ENCODE data around the gene SH2D7.

The SH2D7 gene

DNA sequence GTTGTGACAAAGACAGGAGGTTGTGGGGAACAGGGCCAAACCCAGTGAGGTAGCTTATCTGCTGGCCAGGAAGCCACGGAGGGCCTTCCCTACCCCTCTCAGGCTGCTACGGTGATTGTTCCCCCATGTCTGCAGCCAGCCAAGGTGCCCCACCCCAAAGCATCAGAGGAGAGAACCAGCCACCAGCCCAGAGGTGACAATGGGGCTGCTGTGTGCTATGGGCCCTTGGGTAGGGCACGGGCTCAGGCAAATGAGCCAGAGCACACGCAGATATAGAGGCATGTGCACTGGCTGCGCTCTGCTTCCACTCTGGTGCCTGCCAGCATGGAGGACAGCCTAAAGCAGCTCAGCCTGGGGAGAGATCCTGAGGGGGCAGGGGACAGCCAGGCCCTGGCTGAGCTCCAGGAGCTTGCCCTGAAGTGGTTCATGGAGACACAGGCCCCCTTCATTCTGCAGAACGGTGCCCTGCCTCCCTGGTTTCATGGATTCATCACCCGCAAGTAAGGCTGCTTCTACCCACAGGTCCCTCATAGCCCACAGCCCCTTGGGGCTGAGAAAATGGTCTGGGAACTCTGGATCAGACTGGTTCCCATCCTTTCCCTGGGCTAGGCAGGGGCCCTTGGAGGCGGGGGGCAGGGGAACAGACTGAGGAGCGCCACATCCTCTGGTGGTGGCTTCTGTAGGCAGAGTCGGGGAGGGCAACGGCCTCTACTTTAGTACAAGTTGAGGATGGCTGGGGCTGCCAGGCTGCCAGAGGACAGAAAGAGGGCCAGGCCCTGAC is at the start of gene SH2D7:
Gene SH2D7 (plus strand): TSS at position 301 of the 781 bp plus-strand sequence. CDS start 24 bp downstream, at position 325.
- no peak for DNase-seq (ENCODE audit: low read depth)

- no peak for DNase-seq (ENCODE audit: low read depth)
These were observed 47.8 kb upstream of the SH2D7 start for GRCh38 chr15:78044407-78045155.

DNA sequence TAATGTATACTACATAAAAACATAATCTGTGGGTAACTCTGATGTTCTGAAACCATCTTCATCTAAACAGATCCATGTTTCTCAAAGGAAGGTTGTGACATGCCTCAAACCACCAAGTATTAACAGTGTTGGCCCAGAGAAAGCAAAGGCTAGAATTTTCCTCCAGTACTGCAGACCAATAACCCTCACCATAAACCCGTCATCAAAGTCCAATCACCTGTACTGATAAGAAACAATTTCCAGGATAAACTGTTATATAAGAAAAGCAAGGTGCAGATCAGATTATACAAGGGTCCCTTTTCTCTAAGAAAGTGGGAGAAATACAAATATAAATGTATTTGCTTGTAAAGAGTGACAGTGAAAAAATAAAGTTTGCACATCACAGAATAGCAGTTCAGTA is 47.2 kb upstream of the SH2D7 start:
- DNase-seq (ENCODE audit: low read depth): no peak

DNA sequence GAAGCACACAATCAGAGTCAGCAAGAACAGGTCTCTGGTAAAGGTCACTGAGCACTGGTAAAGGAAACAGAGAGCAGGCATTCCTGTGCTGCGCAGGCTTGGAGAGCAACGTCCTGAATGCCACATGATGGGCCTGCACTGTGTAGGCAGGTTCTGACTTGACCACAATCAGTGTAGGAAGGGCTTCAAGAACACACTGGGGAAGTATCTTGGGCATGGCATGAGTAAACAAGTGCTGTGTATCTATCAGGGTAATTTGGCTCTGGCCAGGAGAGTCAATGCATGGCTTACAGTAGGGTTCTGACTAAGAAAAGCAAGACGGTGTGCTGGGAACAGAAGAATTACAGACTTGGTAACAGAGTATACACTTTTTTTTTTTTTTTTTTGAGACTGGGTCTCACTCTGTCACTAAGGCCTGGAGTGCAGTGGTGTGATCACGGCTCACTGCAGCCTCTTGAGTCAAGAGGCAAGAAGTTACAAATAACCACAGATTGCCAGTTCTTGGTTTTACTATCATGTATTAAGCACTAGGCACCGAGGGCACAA is 45.5 kb upstream of the SH2D7 start:
- DNase-seq (ENCODE audit: low read depth): no peak

GRCh38 chr15:78047761-78048627 is 44.4 kb upstream of the SH2D7 start:
- no peak for DNase-seq (ENCODE audit: low read depth)

GRCh38 chr15:78048628-78048920 is 43.8 kb upstream of the SH2D7 start:
- no peak for DNase-seq (ENCODE audit: low read depth)

- no peak for DNase-seq (ENCODE audit: low read depth)
These were observed 42.5 kb upstream of the SH2D7 start for GRCh38 chr15:78049691-78050440.

GRCh38 chr15:78050441-78050809 is 41.9 kb upstream of the SH2D7 start:
- no peak for DNase-seq (ENCODE audit: low read depth)

DNA sequence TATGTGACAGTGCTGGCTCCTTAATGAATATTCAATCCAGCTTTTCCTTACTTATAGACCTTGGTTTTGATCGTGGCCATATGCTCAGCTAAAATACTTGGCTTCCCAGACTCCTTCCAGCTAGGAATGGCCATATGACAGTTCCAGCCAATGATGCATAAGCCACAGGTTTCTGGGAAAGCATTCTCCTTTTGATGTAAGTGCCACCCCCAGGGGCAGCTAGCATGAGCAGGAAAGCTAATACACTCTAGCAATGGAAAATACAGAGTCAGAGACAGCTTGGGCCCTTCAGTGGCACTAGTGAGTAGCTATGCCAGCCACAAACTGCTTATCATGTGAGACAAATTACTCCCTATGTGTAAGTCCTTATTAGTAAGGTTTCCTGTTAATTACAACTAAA is 41.5 kb upstream of the SH2D7 start:
- no peak for DNase-seq (ENCODE audit: low read depth)

- no peak for DNase-seq (ENCODE audit: low read depth)
These were observed 40.8 kb upstream of the SH2D7 start for GRCh38 chr15:78051596-78051995.

DNA sequence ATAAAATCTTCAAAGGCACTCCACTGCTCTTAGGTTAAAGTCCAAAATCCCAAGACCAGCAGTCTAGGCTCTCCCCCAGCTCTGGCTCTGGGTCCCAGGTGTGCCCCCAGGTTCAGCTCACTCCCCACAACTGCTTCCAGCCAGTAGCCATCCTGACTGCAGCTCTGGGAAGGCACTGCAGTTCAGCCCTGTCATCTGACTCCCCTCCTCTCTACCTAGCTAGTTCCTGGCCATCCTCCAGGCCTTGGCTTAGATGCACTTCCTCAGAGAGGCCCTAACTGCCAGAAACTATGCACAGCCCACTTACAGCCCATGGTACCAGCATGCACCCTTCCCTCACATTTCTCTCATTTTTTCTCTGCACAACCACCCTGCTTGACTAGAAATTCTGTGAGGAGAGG is 40.4 kb upstream of the SH2D7 start:
- DNase-seq (ENCODE audit: low read depth): no peak

GRCh38 chr15:78052545-78052944 is 39.8 kb upstream of the SH2D7 start:
- no peak for DNase-seq (ENCODE audit: low read depth)

- no peak for DNase-seq (ENCODE audit: low read depth)
These were observed 37.8 kb upstream of the SH2D7 start for GRCh38 chr15:78054518-78054917.

DNA sequence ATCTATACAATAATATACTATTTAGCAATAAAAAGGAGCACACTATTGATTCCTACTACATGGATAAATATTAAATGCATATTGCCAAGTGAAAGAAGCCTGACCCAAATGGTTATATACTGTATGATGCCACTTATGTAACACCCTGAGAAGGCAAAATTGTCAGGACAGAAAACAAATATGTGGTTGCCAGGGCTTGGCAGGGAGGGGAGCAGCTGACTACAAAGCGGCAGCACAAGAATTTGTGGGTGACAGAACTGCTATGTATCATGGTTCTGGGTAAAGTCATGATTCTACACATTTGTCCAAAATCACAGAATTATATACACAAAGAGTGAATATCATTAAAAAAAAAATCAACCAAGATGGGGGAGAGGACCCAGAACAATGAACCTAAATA is 37.4 kb upstream of the SH2D7 start:
- no peak for DNase-seq (ENCODE audit: low read depth)

DNA sequence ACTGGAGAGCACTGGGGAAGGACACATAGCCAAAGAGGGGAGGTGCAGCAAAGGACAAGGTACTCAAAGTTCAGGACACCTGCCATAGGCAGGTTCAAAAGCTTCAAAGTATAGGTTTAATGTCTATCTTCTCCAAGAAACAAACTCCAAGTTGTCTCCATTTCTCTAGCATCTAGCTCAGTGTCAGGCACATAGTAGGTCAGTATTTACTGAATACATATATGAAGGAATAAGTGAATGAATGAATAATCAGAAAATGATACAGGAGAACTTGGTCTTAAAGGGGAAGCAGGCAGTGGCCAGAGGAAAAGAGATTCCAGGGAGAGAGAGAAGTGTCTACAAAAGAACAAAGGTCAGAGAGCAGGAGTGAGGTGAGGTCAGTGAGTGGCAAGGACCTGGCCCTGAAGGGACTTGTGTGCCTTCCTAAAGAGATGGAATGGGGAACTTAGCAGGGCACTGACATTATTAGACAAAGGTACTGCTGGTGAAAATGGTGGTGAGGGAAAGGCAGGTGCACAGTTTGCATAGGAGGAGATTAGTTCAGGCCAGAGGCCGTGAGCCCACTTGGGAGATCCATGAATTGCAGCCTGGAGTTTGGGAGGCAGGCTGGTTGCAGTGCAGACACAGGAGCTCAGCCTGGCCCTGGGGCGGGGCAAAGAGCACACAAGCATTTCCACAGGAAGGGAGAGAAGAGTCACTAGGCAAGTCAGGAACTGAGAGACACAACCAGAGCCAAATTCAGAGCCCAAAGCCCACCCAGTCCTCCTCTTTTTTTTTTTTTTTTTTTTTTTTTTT is 36.2 kb upstream of the SH2D7 start:
- no peak for DNase-seq (ENCODE audit: low read depth)

GRCh38 chr15:78056714-78057269 is 35.6 kb upstream of the SH2D7 start:
- no peak for DNase-seq (ENCODE audit: low read depth)

DNA sequence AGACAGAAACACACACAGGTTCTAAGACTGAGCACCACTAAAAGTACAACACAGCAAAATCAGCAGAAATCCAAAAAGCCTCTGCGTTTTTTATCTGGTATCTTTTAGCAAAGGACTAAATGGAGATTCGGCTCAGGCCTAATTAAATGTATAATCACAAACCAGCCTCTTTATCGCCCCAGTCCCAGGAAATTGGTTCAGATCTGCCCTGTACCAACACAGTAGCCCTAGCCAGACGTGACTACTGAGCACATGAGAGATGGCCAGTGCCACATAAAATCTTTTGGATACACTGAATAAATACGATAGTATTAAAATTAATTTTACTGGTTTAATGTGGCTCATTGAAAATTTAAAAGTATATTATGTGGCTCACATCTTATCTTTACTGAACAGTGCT is 34.6 kb upstream of the SH2D7 start:
- no peak for DNase-seq (ENCODE audit: low read depth)

DNA sequence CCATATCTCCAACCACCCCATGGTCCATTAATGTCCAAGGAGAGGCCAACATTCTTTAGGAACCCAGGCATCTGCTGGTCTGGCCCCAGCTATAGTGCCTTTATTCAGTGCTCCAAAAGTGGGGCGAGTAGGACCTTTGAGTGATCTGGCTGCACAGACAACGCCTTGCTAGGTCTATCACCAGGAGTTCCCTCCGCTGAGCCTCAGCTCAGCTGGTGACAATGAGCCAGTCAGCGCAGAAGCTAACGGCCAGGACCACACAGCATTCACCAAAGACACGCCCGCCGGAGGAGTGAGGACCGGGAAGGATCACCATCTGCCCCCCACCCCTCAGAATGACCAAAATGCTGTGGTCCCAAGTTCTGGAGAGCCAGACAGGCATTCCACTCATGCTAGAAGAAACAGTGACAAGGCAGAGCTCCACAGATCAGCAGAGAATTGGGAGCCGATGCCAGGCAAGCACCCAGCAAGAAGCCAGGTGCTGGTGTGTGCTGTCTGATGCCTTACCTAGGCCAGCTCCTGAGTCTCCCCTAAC is 33.9 kb upstream of the SH2D7 start:
- no peak for DNase-seq (ENCODE audit: low read depth)

GRCh38 chr15:78059110-78059839 is 33.1 kb upstream of the SH2D7 start:
- DNase-seq (ENCODE audit: low read depth): no peak

DNA sequence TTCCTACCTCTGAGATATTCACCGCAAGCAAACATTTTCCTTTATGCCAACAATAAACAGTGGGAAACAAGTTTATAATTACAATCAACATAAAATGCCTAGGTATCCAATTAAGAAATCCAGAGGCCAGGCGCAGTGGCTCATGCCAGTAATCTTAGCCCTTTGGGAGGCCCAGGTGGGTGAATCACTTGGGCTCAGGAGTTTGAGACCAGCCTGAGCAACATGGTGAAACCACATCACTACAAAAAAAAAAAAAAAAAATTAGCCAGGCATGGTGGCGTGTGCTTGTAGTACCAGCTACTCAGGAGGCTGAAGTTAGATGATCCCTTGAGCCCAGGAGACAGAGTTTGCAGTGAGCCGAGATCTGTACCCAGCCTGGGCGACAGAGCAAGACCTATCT is 32.1 kb upstream of the SH2D7 start:
- no peak for DNase-seq (ENCODE audit: low read depth)
